AG10803 (cell line): Measurements from ENCODE around the gene ALX4.

ENCODE experiments used
- DNase-seq: peaks from one replicate; pipeline ENCODE4 v3.0.0; 2010; ENCODE audit warnings: low read depth
- H3K4me3 ChIP-seq: 2 replicates; pipeline ENCODE4 v1.5.1; 2011; ENCODE audit warnings: mild to moderate bottlenecking, low read length, control low read depth
- CTCF ChIP-seq: conservative IDR thresholded peaks from 2 replicates; pipeline ENCODE4 v1.5.1; 2011; ENCODE audit warnings: mild to moderate bottlenecking, low read length, control low read depth, inconsistent platforms

ALX4 gene

GRCh38 chr11:44328138-44328660 lies 18.3 kb upstream of the ALX4 start:
- no peak for DNase-seq
- no peak overlapping the region for H3K4me3 ChIP-seq
- no peak for TF ChIP-seq CTCF

- DNase-seq: no peak
- TF ChIP-seq CTCF: no peak; the same call in 1 of the 2 replicates
- H3K4me3 ChIP-seq: no peak overlapping the region
Measured at GRCh38 chr11:44327730-44328129, 17.8 kb upstream of the ALX4 start.

GRCh38 chr11:44326615-44327475 lies 16.9 kb upstream of the ALX4 start:
- DNase-seq: no peak
- H3K4me3 ChIP-seq: no peak overlapping the region
- peak; percentile 21 for TF ChIP-seq CTCF

- DNase-seq: no peak
- TF ChIP-seq CTCF: no peak
- H3K4me3 ChIP-seq: no peak overlapping the region
Measured at GRCh38 chr11:44325698-44326097, 15.8 kb upstream of the ALX4 start.

GRCh38 chr11:44324749-44325525 lies 15.0 kb upstream of the ALX4 start:
- no peak for DNase-seq
- no peak for TF ChIP-seq CTCF
- no peak overlapping the region for H3K4me3 ChIP-seq

GRCh38 chr11:44324222-44324621 lies 14.3 kb upstream of the ALX4 start:
- no peak overlapping the region for H3K4me3 ChIP-seq
- DNase-seq: no peak
- TF ChIP-seq CTCF: no peak
